Measurements from ENCODE around the gene HOXD9.
A peak's percentile ranks its signal among the peaks of the same experiment; 100 is the strongest.

Gene HOXD9

DNA sequence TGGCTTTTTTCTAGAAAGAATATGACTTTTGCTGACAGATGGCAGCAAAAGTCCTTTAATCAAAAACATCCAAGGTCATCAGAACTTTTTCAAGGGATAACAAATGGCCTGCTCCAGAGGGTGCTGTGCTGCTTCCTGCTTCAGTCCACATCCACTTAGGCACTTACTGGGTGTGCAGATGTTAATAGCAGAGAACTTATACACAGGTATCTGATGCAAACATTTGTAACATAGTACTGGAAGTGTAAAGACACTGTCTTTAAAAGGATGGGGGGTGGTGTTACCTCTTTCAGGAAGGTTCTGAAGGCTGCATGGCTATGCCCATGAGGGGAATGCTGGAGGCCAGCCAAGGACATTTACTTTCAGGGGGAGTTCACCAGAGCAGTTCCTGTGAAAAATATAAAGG lies 12.5 kb downstream of the HOXD9 start:
- H3K27me3 ChIP-seq (ENCODE audit: control insufficient read depth, insufficient read depth, low read length), result peaks cover 3% of the 10 kb centered on the region
- peaks cover 3% of the 10 kb centered on the region for H3K4me1 ChIP-seq (ENCODE audit: control insufficient read depth, insufficient read depth, low read length)
- no peak overlapping the region for H3K4me3 ChIP-seq (ENCODE audit: low read length)
- H3K9ac ChIP-seq (ENCODE audit: low read depth, low read length), result no peak overlapping the region
- H3K9me3 ChIP-seq (replicated peaks; ENCODE audit: low read length), result no peaks in the 10 kb centered on the region
- peak overlapping the region; percentile 90 for H3K4me2 ChIP-seq (ENCODE audit: low read length)
- no peaks in the 10 kb centered on the region for H3K36me3 ChIP-seq (ENCODE audit: insufficient read depth, low read length)

DNA sequence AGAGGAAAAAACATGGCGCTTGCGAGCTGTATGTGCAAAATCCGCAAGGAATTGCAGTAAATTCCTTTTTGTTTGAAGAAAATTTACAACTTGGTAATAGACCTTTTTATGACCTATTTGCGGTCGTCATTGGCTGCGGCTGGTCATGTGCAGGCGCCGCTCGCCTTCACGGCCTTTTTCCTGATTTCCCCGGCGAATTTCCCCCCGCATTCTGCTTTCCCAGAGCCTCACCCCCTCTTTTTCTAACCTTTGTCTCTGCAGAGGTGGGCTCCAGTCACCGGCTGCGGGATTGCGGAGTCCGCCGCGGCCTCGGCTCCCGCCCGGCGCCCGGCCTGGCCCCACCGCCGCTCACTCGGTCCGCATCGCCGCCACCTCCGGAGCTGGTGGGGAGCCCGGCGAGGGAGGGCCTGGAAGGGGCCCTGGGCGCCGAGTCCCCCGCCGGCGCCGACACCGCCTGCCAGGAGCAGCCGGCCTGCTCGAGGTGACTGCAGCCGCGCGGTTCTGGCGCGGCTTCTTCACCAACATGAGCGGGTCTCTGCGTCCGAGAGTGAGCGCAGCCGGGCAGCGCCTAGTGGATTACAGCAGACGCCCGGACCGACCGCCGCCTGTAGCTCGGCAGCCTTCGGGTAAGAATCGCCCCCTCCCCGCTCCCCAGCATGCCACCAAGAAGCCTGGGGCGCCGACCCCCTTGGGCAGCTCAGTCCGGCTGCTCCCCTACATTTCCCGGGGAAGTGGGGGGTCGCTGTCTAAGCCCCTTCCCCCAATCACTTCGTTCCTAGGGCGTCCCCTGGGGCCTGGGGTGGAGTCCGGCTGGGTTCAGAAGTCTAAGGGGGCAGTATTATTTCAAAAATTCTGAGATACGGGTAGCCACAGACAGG lies 14.1 kb downstream of the HOXD9 start:
- Histone ChIP-seq H3K4me3 (ENCODE audit: low read length) (peak overlapping the region; percentile 86), H3K27me3 (ENCODE audit: control insufficient read depth, insufficient read depth, low read length) (no peaks in the 10 kb centered on the region), H3K9ac (ENCODE audit: low read depth, low read length) (peak overlapping the region; percentile 86)

DNA sequence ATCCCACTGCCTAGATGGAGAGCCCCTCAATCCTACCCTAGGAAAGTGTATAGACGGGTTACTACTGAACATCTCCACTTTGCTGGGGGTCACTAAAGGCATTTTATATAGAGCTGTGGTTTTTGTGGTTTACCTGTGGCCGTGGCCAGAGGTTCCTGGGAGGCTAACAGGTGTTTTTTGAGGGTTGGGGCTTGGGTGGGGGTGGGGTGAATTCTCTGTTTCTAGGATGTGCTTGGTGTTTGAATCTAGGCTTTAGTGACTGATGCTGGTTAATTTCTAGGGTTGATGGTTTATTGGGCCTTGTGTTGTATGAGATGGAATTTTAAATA lies 14.7 kb downstream of the HOXD9 start:
- Histone ChIP-seq H3K9ac (ENCODE audit: low read depth, low read length) (peak overlapping the region; percentile 86), H3K27me3 (ENCODE audit: control insufficient read depth, insufficient read depth, low read length) (no peaks in the 10 kb centered on the region), H3K4me1 (ENCODE audit: control insufficient read depth, insufficient read depth, low read length) (peaks cover 3% of the 10 kb centered on the region), H3K36me3 (ENCODE audit: insufficient read depth, low read length) (no peaks in the 10 kb centered on the region), H3K4me3 (ENCODE audit: low read length) (peak overlapping the region; percentile 86), H3K4me2 (ENCODE audit: low read length) (peak overlapping the region; percentile 90), H3K9me3 (replicated peaks; ENCODE audit: low read length) (no peaks in the 10 kb centered on the region)

More for the DNA sequence above, 14.1 kb downstream of the HOXD9 start:
- no peaks in the 10 kb centered on the region for H3K36me3 ChIP-seq (ENCODE audit: insufficient read depth, low read length)
- H3K4me1 ChIP-seq (ENCODE audit: control insufficient read depth, insufficient read depth, low read length), result peaks cover 3% of the 10 kb centered on the region
- peak overlapping the region; percentile 90 for H3K4me2 ChIP-seq (ENCODE audit: low read length)
- H3K9me3 ChIP-seq (replicated peaks; ENCODE audit: low read length), result no peaks in the 10 kb centered on the region

DNA sequence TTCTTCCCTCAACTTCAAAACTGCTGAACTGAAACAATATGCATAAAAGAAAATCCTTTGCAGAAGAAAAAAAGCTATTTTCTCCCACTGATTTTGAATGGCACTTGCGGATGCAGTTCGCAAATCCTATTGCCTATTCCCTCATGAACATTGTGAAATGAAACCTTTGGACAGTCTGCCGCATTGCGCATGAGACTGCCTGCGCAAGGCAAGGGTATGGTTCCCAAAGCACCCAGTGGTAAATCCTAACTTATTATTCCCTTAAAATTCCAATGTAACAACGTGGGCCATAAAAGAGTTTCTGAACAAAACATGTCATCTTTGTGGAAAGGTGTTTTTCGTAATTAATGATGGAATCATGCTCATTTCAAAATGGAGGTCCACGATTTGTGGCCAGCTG lies 15.4 kb downstream of the HOXD9 start:
- Histone ChIP-seq H3K4me3 (ENCODE audit: low read length) (no peak overlapping the region), H3K4me2 (ENCODE audit: low read length) (peak overlapping the region; percentile 90)

DNA sequence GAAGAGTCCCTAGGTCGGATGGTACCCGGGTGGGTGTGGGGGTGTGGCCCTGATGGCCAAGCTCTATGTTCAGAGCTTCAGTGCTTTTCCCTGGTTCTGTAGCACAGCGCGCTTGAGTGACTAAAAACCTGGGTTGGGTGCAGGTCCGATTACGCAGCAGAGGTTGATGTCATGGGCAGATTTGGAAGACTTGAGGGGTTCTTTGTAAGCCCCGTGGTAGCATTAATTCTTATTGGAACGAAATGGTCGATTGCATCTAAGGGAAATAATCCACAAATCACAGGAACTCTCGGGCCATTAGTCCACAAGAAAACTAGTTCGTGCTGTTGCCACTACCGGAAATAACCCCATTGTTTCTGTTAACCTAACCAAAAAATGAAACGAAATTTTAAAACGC lies 16.0 kb downstream of the HOXD9 start:
- Histone ChIP-seq H3K27me3 (ENCODE audit: control insufficient read depth, insufficient read depth, low read length) (no peaks in the 10 kb centered on the region), H3K4me1 (ENCODE audit: control insufficient read depth, insufficient read depth, low read length) (peaks cover 3% of the 10 kb centered on the region), H3K36me3 (ENCODE audit: insufficient read depth, low read length) (no peaks in the 10 kb centered on the region), H3K9ac (ENCODE audit: low read depth, low read length) (peak overlapping the region; percentile 68), H3K4me2 (ENCODE audit: low read length) (peak overlapping the region; percentile 62), H3K9me3 (replicated peaks; ENCODE audit: low read length) (no peaks in the 10 kb centered on the region), H3K4me3 (ENCODE audit: low read length) (peak overlapping the region; percentile 10)

More for the DNA sequence above, 15.4 kb downstream of the HOXD9 start:
- no peaks in the 10 kb centered on the region for H3K9me3 ChIP-seq (replicated peaks; ENCODE audit: low read length)
- no peak overlapping the region for H3K9ac ChIP-seq (ENCODE audit: low read depth, low read length)
- H3K27me3 ChIP-seq (ENCODE audit: control insufficient read depth, insufficient read depth, low read length), result no peaks in the 10 kb centered on the region
- peaks cover 3% of the 10 kb centered on the region for H3K4me1 ChIP-seq (ENCODE audit: control insufficient read depth, insufficient read depth, low read length)
- no peaks in the 10 kb centered on the region for H3K36me3 ChIP-seq (ENCODE audit: insufficient read depth, low read length)

DNA sequence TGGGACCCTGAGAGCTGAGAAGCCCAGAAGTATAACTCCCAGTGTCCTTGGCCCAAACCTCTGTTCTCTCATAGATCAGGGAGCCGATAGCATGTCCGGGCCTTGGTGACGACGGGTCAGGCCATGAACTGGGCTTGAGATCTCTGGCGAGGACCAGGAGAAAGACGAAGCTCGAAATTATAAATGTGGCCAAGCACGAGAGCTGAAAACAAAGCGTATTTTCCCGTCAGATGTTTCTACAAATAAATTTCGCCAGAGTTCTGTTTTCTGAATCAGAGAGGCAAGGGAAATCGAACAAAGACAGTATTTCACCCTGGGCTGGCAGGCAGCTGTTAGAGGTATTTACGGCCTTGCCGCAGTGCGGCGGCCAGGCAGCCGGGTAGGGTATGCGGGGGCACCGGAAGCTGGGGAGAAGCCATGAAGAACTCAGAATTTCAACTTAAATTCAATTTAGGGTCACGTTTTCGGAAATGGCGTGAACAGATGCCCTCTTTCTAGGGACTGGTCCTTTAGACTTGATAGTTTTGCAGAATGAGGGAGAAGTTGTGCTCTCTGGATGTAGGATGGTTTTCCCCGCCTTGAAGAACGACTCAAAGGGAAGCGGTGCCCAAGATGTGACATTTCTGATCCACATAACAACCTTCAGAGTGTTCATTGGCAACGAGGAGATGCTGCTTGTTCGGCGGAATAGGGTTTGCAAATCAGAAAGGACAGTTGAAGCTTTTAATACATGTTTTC lies 16.6 kb downstream of the HOXD9 start:
- peaks cover 3% of the 10 kb centered on the region for H3K4me1 ChIP-seq (ENCODE audit: control insufficient read depth, insufficient read depth, low read length)
- H3K36me3 ChIP-seq (ENCODE audit: insufficient read depth, low read length), result no peaks in the 10 kb centered on the region
- no peaks in the 10 kb centered on the region for H3K27me3 ChIP-seq (ENCODE audit: control insufficient read depth, insufficient read depth, low read length)
- H3K9me3 ChIP-seq (replicated peaks; ENCODE audit: low read length), result no peaks in the 10 kb centered on the region
- peak overlapping the region; percentile 24 for H3K4me3 ChIP-seq (ENCODE audit: low read length)
- peak overlapping the region; percentile 68 for H3K9ac ChIP-seq (ENCODE audit: low read depth, low read length)
- peak overlapping the region; percentile 62 for H3K4me2 ChIP-seq (ENCODE audit: low read length)

DNA sequence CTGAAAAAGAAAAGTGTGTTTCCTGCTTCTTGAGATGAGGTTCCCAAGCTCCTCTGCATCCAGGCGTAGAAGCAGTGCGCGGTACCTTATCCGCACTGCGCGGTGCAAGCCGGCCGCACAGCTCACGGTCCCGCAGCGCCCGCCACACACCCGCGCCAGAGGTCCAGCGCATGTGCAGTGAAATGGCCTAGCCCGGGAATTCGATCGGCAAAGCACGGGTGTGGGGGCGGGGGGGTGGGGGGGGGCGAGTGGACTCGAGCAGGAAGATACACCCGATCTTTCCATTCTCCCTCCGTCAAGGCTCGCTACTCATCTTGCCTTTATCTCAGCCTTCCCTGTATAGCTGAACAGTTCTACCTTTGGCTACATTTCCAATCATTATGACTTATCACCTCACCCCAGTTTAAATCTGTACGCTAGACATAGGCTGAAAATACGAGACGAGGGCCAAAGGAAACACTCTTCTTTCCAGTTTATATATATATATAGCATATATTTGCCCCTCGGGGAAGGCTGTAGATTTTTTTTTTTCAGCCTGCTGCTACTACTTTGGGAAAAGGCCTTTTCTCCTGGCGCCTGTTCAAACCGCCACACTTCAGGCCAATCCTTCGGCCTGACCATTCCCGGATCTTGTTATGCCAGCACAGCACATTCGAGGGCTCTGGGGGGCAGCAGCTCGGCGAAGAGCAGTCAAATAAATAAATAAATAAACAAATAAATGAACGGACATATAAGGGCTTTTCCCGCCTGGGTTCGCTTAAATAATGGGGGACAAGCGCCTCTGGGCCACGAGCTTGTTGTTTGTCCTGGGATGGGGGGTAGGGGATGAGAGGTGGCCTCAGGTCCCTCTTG lies 17.4 kb downstream of the HOXD9 start:
- Histone ChIP-seq H3K9ac (ENCODE audit: low read depth, low read length) (peak overlapping the region; percentile 68), H3K9me3 (replicated peaks; ENCODE audit: low read length) (no peaks in the 10 kb centered on the region), H3K4me3 (ENCODE audit: low read length) (peak overlapping the region; percentile 75), H3K36me3 (ENCODE audit: insufficient read depth, low read length) (no peaks in the 10 kb centered on the region), H3K4me1 (ENCODE audit: control insufficient read depth, insufficient read depth, low read length) (peaks cover 3% of the 10 kb centered on the region), H3K27me3 (ENCODE audit: control insufficient read depth, insufficient read depth, low read length) (no peaks in the 10 kb centered on the region), H3K4me2 (ENCODE audit: low read length) (peak overlapping the region; percentile 88)

DNA sequence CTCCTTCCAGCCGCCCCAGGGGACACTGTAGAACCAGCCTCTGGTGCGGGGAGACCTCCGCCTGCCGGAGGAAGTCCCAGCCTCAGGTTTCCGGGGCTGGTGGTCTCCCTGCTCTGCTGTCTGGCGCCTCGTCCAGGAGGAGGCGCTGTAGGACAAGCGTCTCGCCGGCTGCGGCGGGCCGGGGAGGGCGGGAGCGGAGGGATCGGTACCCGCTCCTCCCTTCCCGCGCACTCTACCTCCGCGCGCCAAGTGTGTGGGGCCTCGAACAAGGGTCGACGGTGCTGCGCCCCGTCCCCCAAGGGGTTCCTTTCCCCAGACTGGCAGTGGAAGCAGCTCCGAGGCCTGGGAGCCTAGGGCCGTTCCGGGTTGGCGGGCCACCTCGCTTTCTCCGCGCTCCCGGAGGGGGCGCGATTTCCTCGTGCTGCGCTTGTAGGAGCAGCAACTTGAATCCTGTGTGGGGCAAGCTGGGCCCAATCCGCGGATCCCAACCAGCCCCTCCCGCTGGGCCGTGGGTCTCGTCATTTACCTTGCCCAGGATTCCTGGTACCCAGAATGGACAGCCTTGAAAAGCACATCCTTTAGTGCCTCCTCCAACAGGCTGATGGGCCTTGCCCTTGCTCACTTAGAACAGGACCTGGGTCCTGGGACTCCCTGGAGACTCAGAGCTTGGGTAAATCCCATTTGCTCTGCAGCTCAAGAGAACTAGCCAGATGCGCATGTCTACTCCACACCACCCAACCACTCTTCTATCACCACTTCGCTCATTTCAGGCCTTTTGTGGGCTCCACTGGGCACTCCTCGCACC lies 18.2 kb downstream of the HOXD9 start:
- Histone ChIP-seq H3K4me3 (ENCODE audit: low read length) (peak overlapping the region; percentile 75), H3K4me2 (ENCODE audit: low read length) (peak overlapping the region; percentile 88), H3K4me1 (ENCODE audit: control insufficient read depth, insufficient read depth, low read length) (peaks cover 2% of the 10 kb centered on the region), H3K36me3 (ENCODE audit: insufficient read depth, low read length) (no peaks in the 10 kb centered on the region), H3K9ac (ENCODE audit: low read depth, low read length) (peak overlapping the region; percentile 63), H3K27me3 (ENCODE audit: control insufficient read depth, insufficient read depth, low read length) (peaks cover 5% of the 10 kb centered on the region), H3K9me3 (replicated peaks; ENCODE audit: low read length) (no peaks in the 10 kb centered on the region)

DNA sequence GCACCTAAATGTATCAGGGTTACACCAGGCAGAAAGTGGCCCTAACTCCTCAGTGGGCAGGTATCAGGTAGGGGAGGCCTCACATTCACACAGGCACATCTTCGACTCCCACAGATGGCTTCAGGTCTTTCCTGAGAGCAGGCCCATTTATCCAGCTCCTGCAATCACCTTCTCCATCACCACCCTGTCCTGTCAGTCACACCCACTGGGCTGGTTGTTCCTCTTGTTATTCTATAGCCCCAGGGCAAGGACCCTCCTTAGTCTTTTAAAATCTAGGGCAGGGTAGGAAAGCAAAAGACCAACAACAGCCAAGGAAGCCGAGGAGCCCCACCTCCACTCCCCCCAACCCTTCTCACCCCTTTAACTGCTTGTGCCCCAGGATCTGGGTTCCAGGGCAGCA lies 19.8 kb downstream of the HOXD9 start:
- Histone ChIP-seq H3K4me2 (ENCODE audit: low read length) (no peak overlapping the region), H3K9me3 (replicated peaks; ENCODE audit: low read length) (no peaks in the 10 kb centered on the region), H3K4me3 (ENCODE audit: low read length) (no peak overlapping the region), H3K36me3 (ENCODE audit: insufficient read depth, low read length) (no peaks in the 10 kb centered on the region), H3K27me3 (ENCODE audit: control insufficient read depth, insufficient read depth, low read length) (peaks cover 5% of the 10 kb centered on the region), H3K9ac (ENCODE audit: low read depth, low read length) (no peak overlapping the region), H3K4me1 (ENCODE audit: control insufficient read depth, insufficient read depth, low read length) (no peaks in the 10 kb centered on the region)

DNA sequence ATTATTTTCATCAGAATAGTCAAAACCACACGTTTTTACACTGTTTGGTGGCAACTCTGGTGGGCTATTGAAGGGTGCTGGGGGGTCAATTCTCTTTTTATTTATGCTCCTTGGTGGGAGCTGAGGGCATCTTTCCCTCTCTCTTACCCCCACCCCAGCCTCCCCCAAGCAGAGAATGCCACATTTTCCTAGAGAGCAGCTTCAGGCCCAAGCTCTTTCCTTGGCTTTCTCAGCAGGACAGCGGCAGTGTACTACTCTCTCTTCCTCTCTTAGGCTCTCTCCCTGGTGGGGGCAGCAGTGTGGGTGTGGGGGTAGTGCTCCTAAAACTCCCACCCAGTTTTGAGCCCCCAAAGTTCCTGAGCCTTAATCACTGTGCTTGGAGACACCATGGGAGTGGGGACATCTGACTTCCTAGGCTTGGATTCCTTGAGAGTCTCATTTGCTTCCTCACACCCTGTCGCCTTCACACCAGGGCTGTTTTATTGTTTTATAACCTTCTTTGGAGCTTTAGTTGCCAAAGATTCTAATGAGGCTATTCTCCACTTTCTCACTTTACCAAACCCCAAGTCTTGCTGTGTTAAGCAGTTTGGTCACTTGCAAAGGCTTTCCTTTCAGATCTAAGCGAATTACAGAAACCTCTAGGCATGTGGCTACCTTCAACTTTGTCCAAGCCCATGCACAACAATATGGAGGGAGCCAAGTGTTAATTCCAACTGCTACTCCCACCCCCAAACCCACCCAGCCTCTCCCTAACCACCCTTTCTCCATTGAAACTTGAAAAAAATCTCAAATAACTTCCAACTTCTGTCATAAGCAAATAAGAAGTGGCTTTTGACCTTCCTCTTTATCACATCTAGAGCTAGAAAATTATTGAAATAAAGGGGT lies 22.8 kb downstream of the HOXD9 start:
- Histone ChIP-seq H3K27me3 (ENCODE audit: control insufficient read depth, insufficient read depth, low read length) (peaks cover 5% of the 10 kb centered on the region), H3K4me3 (ENCODE audit: low read length) (no peak overlapping the region), H3K36me3 (ENCODE audit: insufficient read depth, low read length) (no peaks in the 10 kb centered on the region), H3K9ac (ENCODE audit: low read depth, low read length) (no peak overlapping the region), H3K4me1 (ENCODE audit: control insufficient read depth, insufficient read depth, low read length) (no peaks in the 10 kb centered on the region), H3K4me2 (ENCODE audit: low read length) (no peak overlapping the region), H3K9me3 (replicated peaks; ENCODE audit: low read length) (no peaks in the 10 kb centered on the region)
